DMS53 treated with DMSO at 0.1 percent for 48 hours (cell line): ENCODE results near the gene RSAD2.
"Not testable (repeated sequence)": the region's sequence is repeated elsewhere in the genome, so short reads cannot be mapped to it uniquely, and the experiment has no call there.

Experiments
- DNase-seq: peaks from one replicate; lab custom pipeline; 2025; ENCODE audit not compliant: unreplicated experiment; lab: John Stamatoyannopoulos, UW

The RSAD2 gene

GRCh38 chr2:6924924-6925409 lies 47.4 kb downstream of the RSAD2 start:
- no peak for DNase-seq

GRCh38 chr2:6926071-6926732 lies 48.6 kb downstream of the RSAD2 start:
- DNase-seq = no peak

- no peak for DNase-seq
Measured at GRCh38 chr2:6927186-6927585, 49.6 kb downstream of the RSAD2 start.

DNA sequence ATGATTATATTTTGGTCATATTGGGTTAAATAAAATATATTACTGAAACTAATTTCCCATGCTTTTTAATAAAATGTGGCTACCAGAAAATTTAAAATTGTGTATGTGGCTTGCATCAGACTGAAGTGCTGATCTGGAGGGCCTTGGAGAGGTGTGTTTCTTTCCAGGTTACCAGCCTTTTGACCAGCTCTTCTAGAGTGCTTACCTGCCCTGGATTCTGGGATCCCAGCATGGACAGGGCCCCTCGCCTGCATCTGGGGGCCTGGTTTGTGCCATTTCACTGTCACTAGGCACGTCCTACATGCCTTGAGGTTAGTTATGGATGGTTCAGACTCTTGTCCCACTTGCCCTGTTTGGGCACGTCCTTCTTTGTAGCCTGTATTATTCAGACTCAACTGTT lies 50.2 kb downstream of the RSAD2 start:
- no peak for DNase-seq

GRCh38 chr2:6928452-6928851 lies 50.9 kb downstream of the RSAD2 start:
- no peak for DNase-seq

DNA sequence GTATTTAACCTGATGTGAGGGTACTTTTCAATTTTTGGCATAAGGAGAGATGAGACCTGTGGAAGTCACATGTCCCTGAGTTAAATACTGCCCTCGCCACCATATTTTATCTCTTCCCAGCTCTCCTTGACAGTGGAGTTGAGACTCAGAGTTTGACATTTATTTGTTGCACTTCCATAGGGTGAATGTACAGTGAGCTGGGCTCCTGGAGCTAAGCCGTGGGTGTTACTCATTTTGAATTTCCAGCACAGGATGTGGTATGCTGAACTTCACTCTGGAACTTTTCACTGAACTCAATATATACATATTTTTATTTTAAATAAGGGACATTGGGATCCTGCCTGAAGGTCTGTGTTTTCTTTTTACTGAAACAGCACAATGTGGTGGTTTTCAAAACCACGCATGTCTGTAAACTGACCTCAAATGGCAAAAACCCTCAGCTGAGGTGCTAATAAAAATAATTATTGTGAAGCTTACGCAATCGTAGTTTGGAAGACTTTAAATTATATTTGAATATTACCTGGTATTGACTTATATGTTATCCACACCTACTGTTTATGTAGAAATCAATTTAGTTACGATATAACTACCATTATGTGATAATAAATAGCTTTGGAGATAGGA lies 51.7 kb downstream of the RSAD2 start:
- no peak for DNase-seq

GRCh38 chr2:6930923-6931647 lies 53.5 kb downstream of the RSAD2 start:
- DNase-seq = no peak

- no peak for DNase-seq
Measured at GRCh38 chr2:6931753-6932152, 54.2 kb downstream of the RSAD2 start.

DNA sequence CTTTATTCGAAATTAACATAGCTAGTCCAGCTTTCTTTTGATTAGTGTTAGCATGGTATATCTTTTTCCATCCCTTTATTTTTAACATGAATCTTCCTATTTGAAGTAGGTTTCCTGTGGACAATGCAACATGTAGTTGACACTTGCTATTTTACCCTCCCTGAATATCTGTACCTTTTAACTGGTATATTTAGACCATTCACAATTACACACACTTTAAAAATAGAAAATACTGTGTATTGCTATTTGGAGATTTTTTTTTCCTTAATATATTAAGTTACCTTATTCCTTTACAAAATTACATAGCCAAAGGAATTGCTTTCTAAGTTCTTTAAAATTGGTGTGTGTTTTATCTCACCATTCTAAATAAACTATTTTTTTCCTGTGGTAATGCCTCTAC lies 54.6 kb downstream of the RSAD2 start:
- no peak for DNase-seq

- DNase-seq = no peak
Measured at GRCh38 chr2:6932828-6933227, 55.3 kb downstream of the RSAD2 start.

DNA sequence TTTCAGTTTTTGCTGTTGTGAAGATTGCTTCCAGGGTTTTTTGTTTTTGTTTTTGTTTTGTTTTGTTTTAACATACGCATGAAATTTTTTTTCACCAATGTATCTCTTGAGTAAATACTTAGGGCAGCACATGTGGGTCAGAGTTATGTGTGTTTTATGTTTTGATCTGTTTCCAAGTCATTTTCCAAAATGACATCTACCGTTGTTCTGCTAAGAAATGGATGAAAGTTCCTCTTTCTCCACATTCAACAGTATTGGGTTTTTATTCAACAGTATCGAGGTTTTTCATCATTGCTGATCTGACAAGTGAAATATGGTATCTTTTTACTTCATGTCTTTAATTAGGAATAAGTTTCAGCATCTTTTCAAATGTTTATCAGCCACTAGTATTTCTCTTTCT lies 56.3 kb downstream of the RSAD2 start:
- no peak for DNase-seq

DNA sequence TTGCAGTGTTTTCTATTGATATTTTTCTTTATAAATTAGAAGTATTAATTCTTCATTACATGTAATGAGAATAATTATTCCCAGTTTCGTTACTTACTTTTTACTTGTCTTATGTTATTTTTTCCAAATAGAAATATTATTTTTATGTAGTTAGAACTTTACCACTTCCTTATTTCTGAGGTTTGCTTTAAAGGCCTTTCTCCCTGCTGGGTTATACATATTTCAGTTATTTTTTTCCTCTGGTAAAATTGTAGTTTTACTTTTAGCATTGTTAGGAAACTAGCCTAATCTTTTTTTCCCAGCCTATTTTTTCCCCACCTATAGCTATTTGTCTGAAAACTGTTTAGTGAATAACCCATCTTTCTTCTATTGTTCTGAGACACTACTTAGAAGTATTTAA lies 56.8 kb downstream of the RSAD2 start:
- no peak for DNase-seq

DNA sequence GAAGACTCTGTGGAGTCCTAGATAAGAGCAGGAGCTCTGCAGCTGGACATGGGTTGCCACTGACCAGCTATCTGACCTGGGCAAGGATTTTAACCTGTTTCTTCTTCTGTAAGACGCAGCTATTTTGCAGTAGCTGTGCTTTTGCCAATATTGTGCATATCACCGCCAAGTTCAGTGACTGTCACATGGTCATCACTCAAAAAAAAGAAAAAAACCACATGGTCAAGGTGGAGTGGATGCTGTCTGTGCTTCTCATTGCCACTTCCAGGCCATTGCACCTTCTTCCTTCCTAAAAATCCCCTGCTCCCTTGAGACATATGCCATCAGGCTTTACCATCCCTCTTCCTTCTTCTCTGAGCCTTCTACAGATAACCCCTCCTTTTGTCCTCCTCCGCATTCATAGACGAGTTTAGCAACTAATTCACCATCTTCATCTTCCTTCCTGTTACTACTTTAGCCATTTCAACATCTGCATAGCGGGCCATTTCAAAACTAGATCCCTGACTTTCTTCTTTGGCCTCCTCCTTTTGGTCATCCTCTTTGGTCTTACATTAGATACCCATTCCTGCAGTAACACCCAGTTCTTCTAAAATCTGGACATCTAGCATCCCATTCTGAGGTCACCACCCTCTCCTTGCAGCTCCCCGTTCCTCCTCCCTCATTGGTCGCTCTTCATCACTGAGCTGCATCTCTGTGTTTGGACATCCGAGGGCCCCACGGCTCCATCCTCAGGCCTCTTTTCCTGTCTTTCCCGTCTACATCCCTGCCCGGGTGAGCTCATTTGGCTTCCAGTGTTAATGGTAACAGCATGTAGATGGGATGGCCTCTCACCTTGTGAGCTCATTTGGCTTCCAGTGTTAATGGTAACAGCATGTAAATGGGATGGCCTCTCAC lies 57.4 kb downstream of the RSAD2 start:
- no peak for DNase-seq

DNA sequence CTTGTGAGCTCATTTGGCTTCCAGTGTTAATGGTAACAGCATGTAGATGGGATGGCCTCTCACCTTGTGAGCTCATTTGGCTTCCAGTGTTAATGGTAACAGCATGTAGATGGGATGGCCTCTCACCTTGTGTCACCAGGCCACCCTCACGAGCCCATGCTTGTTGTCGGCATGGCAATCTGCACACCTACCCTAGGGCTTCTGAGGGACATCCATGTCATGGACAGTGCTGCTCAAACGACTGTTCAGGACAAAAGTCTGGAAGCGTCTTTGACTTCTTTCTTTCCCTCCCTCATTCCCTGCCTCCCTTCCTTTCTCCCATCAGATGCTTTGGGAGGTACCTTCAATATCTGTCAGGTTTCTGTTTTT lies 58.1 kb downstream of the RSAD2 start:
- not testable (repeated sequence) for DNase-seq

- no peak for DNase-seq
Measured at GRCh38 chr2:6937157-6937556, 59.6 kb downstream of the RSAD2 start.

DNA sequence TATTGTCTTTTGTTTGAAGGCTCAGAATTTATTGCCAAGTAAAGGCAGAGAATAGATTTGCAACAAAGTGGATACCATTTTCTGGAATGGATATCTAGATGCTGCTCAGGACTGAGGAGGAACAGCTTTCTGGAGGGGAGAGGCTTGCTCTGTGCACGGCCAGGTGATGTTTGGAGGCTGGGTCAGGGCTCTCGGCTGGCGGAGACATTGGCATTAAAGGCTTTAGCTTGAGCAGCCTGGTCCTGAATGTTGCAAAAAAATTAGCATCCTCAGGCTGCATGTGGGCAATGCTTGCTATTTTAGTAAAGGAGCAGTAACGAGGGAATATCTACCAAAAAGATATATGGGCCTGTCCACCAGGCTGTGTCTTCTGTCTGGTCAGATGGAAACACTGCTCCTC lies 60.0 kb downstream of the RSAD2 start:
- no peak for DNase-seq

GRCh38 chr2:6939071-6939470 lies 61.5 kb downstream of the RSAD2 start:
- DNase-seq = no peak

DNA sequence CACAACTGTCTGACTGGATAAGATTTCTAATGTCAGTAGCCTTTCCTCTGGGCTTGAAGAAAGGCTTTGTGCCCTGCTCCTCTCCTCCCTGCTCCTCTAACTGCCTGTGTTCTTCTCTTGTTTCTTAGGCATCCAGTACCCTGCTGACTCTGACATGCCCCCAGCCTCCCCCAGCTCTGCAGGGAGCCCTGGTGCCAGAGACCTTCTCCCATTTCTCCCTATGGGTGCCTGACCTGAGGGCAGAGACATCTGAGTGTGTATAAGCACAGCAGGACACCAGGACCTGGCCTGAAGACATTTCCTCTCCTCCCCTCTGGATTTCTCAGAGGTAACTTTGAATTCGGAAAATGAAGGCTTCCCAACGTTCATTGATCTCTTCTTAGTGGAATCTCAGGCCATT lies 63.2 kb downstream of the RSAD2 start:
- no peak for DNase-seq

- no peak for DNase-seq
Measured at GRCh38 chr2:6941299-6942046, 63.9 kb downstream of the RSAD2 start.

DNA sequence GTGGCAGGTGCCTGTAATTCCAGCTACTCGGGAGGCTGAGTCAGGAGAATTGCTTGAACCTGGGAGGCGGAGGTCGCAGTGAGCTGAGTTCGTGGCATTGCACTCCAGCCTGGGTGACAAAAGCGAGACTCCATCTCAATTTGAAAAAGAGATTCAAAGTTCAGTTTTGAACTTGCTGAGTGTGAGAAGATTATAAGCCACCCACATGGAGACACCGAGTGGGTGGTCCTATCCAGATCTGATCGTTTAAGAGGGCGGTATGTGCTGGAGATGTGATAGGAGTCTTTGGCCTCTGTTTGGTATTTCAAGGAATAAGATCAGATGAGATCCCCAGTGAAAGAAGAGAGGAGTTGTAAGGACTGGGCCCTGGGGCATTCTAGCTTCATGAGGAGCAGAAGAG lies 65.3 kb downstream of the RSAD2 start:
- DNase-seq = no peak

DNA sequence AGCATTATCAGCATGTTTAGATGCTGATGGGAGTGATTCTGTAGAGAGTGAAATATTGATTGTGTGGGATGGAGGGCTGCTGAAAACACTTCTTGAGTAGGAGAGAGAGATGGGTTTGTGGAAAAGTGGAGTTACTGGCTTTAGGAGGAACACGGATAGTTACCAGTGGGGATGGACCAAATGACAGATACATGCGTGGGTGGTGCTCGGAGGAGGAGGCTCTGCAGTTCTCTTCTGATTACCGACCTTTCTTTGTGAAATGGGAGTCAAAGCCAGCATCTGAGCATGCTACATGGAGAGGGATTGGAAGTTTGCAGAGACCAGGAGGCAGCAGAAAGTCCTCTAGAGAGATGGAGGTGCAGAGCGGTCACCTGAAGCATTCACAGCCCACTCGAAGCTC lies 65.9 kb downstream of the RSAD2 start:
- no peak for DNase-seq
